GM21619 (cell line): ENCODE results near the gene C19orf44.
A peak's percentile ranks its signal among the peaks of the same experiment; 100 is the strongest.
"Not testable (repeated sequence)": the region's sequence is repeated elsewhere in the genome, so short reads cannot be mapped to it uniquely, and the experiment has no call there.

ENCODE experiments used
- ATAC-seq: cut with Tn5 transposase; IDR thresholded peaks from one replicate; pipeline ENCODE4 v1.9.1; 2021; ENCODE audit not compliant: unreplicated experiment

Gene C19orf44

DNA sequence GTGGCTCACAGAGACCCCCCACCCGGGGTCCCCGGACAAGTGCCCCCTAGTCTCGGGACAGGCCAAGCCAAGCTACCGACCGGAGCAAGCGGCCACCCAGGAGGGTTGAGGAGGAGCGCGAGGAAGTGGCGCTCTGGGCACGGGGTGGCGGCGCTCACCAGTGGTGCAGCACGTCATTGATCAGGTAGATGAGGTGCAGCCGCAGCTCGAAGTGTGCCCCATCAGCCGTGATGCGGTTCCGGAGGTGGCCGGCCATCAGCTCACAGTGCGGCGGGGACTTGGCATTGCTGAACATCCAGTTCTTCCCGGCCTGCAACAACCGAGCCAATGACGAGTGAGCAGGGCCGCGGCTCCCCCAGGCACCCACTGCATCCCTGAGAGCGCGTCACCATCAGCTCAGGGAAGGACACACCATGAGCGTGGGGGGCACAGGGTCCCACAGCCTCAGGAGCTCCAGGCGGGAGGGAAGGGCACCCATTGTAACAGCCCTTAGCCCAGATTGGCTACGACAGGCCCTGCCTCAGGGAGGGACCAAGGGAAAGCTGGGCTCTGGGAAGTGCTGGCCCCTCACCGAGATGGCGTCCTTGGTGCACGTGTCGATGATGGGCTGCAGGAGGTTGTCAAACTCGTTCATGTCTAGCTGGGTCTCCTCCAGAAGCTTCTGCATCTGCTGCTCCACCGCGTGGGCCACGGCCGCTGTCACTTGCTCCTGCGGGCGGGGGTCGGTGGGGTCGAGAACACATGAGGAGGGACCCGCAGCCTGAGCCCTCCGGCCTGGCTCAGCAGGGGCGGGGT is 36.4 kb downstream of the C19orf44 start:
- no peak for ATAC-seq

- ATAC-seq, result no peak
Observed at GRCh38 chr19:16535381-16535780, 39.2 kb downstream of the C19orf44 start.

DNA sequence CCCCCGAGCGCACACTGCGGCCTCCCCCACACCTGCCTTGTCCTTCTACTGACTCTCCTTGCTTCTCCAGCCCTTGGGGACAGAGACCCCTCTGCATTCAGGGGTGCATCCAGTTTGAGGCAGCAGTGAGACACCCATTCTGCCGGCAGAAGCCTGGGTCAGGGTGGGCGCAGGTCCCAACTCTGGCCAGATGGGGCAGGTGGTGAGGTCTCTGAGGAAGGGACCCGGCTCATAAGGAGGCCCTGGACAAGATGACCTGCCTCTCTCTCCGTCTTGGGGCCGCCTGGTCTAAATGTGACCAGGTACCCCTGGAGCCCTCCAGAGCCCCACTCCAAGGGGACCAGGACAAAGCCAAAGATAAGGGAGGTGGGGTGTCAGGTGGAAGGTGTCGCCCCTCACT is 39.9 kb downstream of the C19orf44 start:
- no peak for ATAC-seq

DNA sequence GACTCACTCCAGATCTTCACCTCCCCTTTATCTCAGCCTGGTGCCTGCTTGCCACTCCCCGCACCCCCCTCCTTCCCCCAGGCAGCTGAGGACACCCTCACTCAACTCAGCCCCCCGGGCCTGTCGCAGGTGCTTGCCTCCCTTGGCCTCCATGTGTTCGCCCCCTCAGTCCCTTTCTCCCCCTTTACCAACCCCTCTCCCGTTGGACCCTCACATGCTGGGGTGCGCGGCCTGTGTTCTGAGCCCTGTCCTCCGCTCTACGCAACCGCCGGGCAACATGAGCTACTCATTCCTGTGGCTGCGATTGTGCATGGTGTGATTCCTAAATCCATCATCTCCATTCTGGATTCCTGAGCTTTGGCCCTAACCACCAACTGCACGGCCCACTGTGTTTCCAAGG is 40.9 kb downstream of the C19orf44 start:
- ATAC-seq, result no peak

GRCh38 chr19:16540948-16541347 is 44.8 kb downstream of the C19orf44 start:
- no peak for ATAC-seq

- ATAC-seq, result no peak
Observed at GRCh38 chr19:16541526-16542044, 45.4 kb downstream of the C19orf44 start.

DNA sequence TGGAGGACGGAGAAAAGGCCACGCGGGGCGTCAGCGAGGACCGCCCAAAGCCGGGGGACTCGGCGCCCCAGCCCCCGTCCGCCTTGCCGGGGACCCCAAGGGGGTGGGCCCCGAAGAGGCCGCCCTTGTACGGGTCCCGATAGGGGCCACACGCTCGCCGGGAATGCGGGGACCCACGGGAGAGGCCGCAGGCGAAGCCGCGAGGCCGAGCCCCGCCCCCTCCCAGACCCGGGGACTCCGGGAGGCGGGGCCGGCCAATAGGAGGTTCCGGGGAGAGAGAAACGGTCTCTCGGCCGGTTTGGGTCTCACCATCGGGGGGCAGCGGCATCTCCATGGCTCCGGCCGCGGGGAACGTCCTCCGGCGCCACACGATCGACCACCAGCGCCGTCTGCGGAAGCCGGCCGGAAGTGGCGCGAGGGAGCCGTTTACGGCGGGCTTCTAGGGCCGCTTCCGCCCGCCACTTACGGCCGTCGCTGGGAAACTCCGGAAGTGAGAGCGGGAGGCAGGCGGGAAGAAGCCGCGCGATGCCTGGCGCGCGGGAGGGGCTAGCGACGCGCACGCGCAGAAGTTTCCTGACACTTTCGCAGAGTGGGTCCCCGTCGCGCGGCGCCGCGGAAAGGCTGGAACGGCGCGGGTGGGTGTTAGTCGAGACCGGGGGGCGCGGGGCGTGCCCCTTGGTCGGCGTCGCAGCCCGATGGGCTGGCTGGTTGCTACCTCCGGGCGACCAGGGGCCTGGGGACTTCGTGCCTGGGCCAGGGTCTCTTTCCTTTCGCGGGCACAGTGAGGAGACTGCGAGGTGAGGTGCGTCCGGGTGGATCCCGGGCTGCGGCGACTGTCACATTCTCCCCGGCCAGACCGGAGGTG is 46.1 kb downstream of the C19orf44 start, which contains the start of gene CHERP:
Gene CHERP (minus strand): TSS at position 393 of the 865 bp plus-strand sequence. CDS start 59 bp downstream, at position 334.
- peak; percentile 68 for ATAC-seq

DNA sequence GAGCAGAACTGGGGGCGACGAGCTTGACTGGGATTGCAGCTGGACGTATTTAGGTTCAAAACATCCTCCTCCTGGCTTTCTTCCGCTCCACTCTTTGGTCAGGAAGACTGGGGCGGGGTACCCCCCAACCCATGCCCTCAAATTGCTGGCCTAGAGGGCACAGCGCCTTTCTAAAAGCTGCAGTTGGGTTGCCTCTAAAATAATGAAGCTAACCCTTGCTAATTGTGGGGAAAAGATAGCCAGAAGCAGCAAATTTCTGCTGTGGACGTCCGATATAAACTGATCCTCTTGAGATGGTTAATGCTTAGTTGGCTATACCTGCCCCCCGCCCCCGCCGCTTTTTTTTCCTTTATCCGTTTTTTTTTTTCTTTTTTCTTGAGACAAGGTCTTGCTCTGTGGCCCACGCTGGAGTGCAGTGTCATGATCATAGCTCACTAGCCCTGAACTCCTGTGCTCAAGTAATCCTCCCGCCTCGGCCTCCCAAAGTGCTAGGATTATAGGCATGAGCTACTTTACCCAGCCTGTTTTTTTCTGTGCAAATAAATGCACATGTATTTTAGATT is 46.8 kb downstream of the C19orf44 start:
- no peak for ATAC-seq

GRCh38 chr19:16543734-16544133 is 47.5 kb downstream of the C19orf44 start:
- ATAC-seq, result not testable (repeated sequence)

- ATAC-seq, result no peak
Observed at GRCh38 chr19:16544473-16545231, 48.5 kb downstream of the C19orf44 start.

DNA sequence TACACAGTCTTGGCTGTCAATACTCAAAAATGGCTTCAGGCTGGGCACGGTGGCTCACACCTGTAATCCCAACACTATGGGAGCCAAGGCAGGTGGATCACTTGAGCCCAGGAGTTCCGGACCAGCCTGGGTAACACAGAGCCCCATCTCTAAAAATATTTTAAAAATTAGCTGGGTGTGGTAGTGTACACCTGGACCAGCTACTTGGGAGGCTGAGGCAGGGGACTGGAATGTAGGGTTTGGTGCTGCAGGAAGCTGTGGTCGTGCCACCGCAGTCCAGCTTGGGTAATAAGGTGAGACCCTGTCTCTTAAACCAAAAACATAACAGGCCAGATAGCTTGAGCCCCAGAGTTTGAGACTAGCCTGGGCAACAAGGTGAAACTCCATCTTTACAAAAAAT is 52.8 kb downstream of the C19orf44 start:
- ATAC-seq, result no peak

DNA sequence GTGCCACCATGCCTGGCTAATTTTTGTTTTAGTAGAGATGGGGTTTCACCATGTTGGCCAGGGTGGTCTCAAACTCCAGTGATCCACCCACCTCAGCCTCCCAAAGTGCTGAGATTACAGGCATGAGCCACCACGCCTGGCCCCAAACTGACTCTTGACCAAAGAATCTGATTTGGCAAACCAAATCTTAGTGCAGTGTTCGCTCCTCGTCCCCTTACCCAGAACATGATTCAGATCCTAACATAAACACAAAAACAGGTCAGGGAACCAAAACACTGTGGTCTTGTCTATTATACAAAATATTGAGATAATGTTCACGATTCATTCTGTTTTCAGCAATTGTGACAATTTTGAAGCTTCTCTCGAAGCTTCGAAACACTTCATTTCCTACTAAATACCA is 55.7 kb downstream of the C19orf44 start:
- ATAC-seq, result not testable (repeated sequence)

DNA sequence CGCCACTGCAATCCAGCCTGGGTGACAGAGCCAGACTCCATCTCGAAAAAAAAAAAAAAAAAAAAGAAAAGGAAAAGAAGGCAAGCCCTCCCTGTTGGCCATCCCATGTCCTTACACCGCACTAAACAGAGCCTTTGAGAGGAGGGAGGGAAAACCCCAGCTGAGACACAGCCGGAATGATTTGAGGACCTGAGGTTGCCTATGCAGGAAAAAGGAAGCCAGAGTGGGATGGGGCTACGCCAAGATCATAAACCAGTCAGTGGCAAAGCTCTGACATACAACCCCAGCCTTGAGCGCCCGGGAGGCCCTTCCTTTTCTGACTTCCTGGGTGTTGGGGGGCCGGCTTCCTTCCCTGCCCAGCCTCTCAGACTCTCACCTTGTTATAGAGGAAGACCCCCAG is 58.6 kb downstream of the C19orf44 start:
- ATAC-seq, result no peak

DNA sequence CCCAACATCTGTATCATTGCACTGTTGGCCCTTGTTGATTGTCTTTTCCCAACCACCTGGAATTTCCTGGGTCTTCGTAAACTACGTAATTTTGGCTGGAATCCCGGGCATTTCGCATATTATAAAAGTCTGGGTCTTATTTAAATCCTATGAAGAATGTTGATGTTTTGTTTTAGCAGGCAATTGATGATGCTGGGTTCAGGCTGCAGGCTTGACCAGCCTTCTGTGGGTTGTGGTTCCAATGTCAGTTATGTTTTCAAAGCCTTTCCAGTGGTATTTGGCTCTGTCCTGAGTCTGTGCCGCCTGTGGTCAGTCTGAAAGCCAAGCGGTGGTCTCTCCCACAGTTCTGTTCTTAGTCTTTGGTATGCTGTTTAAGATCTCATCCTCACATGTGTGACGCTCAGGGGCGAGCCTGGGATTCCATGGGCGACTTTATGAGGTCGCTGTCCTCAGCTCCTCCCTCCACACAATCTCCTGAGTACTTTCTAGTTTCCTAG is 63.6 kb downstream of the C19orf44 start:
- no peak for ATAC-seq

GRCh38 chr19:16561382-16561781 is 65.2 kb downstream of the C19orf44 start:
- ATAC-seq, result no peak

GRCh38 chr19:16562608-16563025 is 66.4 kb downstream of the C19orf44 start:
- no peak for ATAC-seq

- ATAC-seq, result no peak
Observed at GRCh38 chr19:16564842-16565241, 68.6 kb downstream of the C19orf44 start.

DNA sequence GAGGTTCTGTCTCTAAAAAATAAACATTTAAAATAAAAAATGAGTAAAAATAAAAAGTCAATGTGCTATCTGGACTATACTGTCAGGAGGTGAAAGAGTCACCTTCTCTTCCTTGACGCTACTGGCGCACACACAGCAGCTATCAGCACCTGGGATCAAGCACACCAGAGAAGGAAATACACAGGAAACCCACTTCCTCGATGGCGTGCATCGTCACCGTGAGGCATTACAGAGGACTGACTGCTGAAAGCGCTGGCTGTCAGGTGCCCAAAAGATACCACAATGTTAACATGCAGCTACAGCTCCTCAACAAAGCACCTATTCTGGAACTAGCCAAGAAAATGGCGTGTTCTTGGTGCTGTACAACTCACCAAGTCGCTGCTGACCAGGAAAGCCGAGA is 70.0 kb downstream of the C19orf44 start:
- ATAC-seq, result no peak

DNA sequence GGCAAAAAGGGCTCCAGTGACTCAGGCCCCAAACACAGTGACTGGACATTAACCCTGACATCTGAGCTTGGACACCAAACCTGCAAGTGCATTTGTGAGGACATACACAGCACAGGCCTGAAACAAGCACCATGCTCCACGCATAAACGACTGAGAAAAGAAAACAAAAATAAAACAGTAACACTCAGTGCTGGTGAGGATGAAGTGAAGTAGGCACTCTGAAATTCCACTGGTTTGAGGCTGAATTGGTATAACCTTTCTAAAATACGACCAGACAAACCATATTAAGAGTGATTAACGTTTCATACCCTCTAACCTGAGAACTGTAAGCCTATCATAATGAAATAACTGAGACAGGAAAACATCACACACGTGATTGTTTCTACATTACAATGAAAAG is 70.5 kb downstream of the C19orf44 start:
- no peak for ATAC-seq

GRCh38 chr19:16569609-16570320 is 73.6 kb downstream of the C19orf44 start:
- no peak for ATAC-seq
